DMS 273 treated with DMSO at 0.1 percent for 48 hours (cell line): ENCODE data around the gene MRPL9.

Experiments
- DNase-seq: peaks from one replicate; lab custom pipeline; 2025; lab: John Stamatoyannopoulos, UW

MRPL9 gene

GRCh38 chr1:151711044-151711800 lies 52.1 kb downstream of the MRPL9 start:
- DNase-seq, result no peak

- peak; percentile 35 for DNase-seq
These were observed 53.0 kb downstream of the MRPL9 start for GRCh38 chr1:151710187-151710840.
